Hippocampal formation (tissue), 2 donors: ENCODE data around the gene ZNF600.
A peak's percentile ranks its signal among the peaks of the same experiment; 100 is the strongest.
"Not testable (repeated sequence)": the region's sequence is repeated elsewhere in the genome, so short reads cannot be mapped to it uniquely, and the experiment has no call there.

ENCODE experiments used
- DNase-seq, 2 donors: peaks; one replicate each; lab custom pipeline; 2025; lab: John Stamatoyannopoulos, UW

The ZNF600 gene

DNA sequence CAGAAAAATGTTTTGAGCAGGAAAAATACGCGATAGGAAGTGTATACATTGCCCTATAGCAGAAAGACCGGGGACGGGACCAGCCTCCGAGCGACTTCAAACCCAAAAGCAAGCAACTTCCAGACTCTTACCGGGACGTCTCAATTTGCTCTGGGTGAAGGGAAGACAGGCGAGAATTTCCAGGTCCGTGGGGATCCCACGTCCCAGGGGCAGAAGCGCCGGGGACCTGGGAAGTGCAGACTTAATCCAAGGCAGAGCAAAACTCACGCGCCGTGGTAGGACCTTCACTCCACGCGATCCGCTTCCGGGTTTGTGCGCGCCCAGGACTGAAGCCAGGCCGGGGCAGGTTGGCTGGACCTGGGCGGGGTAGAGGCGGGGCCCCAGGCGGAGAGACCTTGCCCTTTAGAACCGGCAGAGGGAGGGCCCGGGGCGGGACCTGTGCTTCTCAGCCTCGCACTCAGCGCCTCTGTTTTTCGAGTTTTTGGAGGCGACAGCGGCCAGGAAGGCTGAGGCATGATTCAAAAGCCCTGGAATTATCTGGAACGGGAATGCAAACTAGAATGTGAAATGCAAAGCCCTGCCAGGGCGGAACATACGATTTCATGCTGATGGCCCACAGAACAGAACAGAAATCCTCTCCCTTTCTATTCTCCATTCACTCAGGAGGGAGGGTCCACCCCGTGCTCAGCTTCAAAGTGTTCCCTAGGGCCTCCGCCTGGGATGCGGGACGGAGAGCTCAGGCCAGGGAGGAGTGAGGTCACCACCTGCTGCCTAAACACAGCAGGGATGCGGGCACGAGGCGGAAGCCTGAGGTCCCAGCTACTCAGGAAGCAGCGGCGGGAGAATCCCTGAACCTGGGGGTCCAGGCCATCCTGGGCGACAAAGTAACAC, at the start of gene ZNF600:
Gene ZNF600, minus strand, starts transcription at position 328 of the 891 bp plus-strand sequence. CDS start 7,903 bp downstream, outside the sequence.
- peak in 1 of 2 donors; percentile 9 for DNase-seq

DNA sequence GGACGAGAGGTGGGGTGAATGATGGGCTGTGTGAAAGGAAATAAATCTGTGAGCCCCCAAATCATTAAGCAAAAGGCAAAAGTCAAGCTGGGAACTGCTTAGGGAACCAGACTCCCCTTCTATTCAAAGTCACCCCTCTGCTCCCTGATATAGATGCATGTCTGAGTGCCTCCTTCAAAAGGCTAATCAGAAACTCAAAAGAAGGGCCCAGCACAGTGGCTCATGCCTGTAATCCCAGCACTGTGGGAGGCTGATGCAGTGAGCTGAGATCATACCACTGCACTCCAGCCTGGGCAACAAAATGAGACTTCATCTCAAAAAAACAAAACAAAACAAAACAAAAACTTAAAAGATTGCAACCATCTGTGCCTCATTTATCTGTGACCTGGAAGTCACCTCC, 47.7 kb upstream of the ZNF600 start:
- not testable (repeated sequence) for DNase-seq

- not testable (repeated sequence) for DNase-seq
These were observed 47.0 kb upstream of the ZNF600 start for GRCh38 chr19:52833541-52833940.

DNA sequence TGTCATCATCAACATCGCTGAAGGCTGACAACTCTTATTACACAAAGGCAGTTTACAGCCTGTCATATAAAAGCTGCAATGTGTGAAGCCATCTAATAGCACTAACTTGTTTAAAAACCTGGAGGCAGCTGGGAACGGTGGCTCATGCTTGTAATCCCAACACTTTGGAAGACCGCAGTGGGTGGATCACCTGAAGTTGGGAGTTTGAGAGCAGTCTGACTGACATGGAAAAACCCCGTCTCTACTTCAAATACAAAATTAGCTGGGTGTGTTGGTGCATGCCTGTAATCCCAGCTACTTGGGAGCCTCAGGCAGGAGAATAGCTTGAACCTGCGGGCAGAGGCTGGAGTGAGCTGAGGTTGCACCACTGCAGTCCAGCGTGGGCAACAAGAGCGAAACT, 43.3 kb upstream of the ZNF600 start:
- not testable (repeated sequence) for DNase-seq

GRCh38 chr19:52825765-52826164, 39.2 kb upstream of the ZNF600 start:
- no peak for DNase-seq

GRCh38 chr19:52823676-52824075, 37.1 kb upstream of the ZNF600 start:
- DNase-seq, result no peak

DNA sequence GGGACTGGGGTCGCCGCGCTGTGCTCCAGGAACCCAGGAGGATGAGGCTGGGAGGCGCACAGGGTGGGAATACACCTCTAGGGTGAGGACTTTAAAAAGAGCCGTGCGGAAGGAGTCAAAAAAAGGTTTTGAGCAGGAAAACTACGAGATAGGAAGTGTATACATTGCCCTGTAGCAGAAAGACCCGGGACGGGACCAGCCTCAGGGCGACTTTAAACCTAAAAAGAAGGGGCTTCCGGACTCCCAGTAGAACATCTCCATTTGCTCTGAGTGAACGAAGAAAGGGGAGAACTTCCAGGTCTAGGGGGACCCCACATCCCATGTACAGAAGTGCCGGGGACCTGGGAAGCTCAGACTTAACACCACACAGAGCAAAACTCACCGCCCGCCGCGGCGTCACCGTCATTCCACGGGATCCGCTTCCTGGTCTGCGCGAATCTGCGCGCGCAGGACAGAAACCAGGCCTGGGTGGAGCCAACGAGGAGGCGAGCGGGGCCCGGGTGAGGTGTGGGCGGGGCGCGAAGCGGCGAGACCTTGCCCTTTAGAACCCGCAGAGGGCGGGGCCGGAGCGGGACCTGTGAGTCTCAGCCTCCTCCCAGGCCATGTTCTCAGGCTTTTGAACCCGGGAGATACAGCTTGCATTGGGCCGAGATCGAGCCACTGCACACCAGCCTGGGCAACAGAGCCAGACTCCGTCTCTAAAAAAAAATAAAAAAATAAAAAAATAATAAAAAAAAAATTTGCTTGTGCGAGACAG, 34.8 kb upstream of the ZNF600 start, which contains the start of gene ZNF28:
Gene ZNF28, minus strand, starts transcription at position 430 of the 757 bp plus-strand sequence. CDS start 3,675 bp downstream, outside the sequence.
- peak; percentile 15 to 22 for DNase-seq

- DNase-seq, result not testable (repeated sequence)
These were observed 34.0 kb upstream of the ZNF600 start for GRCh38 chr19:52820472-52821203.

- no peak for DNase-seq
These were observed 23.2 kb upstream of the ZNF600 start for GRCh38 chr19:52809801-52810200.

DNA sequence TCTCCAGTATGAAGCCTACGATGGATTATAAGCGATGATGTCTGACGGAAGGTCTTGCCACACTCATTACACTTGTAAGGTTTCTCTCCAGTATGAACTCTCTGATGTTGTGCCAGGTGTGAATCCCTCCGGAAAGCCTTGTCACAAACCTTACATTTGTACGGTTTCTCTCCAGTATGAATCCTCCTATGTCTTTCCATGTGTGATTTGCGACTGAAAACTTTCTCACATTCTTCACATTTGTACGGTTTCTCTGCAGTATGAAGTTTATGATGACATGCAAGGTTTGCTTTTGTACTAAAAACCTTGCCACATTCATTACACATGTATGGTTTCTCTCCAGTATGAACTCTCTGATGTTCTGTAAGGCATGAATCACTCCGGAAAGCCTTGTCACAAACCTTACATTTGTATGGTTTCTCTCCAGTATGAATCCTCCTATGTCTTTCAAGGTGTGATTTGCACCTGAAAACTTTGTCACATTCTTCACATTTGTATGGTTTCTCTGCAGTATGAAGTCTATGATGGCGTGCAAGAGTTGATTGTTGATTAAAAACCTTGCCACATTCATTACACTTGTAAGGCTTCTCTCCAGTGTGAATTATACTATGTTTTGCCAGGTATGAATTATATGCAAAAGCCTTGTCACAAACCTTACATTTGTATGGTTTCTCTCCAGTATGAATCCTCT, 13.5 kb upstream of the ZNF600 start:
- not testable (repeated sequence) for DNase-seq

GRCh38 chr19:52789440-52789839, 2.8 kb upstream of the ZNF600 start:
- no peak for DNase-seq

- DNase-seq, result no peak
These were observed 520 bp downstream of the ZNF600 start for GRCh38 chr19:52786078-52786463.

DNA sequence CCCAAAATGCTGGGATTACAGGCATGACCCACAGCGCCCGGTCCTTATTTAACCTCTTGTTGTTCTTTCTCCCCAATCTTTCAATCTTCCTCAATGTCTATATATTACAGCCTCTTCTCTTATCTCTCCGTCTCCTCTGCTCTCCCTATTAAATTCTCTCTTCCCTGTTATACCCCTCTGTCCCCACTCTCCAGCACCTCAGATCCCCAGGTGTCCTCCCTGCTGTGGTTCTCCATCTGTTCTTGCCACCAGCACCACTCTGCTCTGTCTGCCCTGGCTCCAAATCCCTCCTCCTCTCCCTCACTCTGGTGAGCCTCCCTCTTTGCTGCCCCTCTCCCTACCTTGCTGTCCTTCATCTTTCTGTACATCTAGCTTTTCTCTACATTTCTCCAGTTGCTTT, 1.1 kb downstream of the ZNF600 start:
- no peak for DNase-seq

DNA sequence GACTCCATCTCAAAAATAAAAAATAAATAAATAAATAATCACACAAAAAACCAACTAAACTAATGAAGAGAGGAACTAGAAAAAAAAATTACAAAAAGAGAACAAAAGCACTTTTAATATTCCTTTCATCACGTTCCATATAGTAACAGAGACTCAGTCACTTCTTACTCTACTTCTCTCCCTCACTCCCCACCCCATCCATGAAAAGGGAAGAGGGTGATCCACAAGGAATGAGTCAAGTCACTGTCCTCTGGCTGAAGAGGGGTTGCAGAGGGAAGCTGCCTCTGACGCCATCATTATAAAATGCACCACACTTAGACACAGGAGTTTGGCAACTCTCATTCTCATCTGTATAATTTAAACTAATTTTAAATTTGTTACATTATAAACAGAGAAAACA, 3.7 kb downstream of the ZNF600 start:
- not testable (repeated sequence) for DNase-seq

- DNase-seq, result no peak
These were observed 7.8 kb downstream of the ZNF600 start for GRCh38 chr19:52778811-52779210.

DNA sequence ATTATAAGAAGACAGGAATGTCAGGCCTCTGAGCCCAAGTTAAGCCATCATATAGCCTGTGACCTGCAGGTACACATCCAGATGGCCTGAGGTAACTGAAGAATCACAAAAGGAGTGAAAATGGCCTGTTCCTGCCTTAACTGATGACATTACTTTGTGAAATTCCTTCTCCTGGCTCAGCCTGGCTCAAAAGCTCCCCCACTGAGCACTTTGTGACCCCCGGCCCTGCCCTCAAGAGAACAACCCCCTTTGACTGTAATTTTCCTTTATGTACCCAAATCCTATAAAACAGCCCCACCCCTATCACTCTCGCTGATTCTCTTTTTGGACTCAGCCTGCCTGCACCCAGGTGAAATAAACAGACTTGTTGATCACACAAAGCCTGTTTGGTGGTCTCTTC, 30.1 kb downstream of the ZNF600 start:
- DNase-seq, result not testable (repeated sequence)

GRCh38 chr19:52749780-52750179, 36.8 kb downstream of the ZNF600 start:
- DNase-seq, result no peak

- DNase-seq, result peak in 1 of 2 donors; percentile 61
These were observed 38.1 kb downstream of the ZNF600 start for GRCh38 chr19:52748336-52748950.

DNA sequence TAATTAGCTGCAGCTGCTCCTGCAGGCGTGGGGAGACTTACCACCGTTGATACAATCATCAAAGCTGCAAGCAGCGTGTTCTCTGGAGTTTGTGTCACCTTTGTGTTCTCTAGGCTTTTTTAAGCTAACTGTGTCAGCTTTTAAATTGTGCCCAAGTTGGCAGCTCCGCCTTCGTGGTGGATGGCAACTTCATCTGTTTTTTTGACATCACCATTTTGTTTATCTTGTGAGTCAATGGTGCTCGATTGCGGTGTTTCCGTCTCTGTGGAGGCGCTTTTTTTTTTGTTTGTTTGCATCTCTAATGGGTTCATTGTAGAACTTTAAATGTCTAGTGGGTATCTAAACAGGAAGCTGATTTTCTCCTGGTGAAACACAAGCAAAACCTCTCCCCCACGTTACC, 40.7 kb downstream of the ZNF600 start:
- not testable (repeated sequence) for DNase-seq

DNA sequence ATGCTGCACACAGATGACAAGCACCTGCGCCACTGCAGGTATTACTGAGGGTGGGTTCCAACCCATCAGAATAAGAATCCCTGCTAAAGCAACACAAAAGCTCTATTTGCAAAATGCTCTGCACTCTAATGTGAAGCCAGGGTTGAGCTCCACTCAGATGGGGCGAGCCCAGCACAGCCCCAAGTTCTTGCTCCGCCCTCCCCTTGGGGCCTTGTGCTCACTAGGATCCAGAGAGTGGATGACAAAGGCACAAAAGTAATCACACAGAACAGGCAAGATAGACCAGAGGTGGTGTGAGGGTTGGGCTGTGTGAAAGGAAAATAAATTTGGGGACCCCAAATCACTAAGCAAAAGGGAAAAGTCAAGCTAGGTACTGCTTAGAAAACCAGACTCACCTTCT, 43.5 kb downstream of the ZNF600 start:
- DNase-seq, result no peak

GRCh38 chr19:52742516-52742915, 44.1 kb downstream of the ZNF600 start:
- DNase-seq, result no peak
